Right lobe of liver (tissue), 6 donors: ENCODE results near the gene DUSP14. TPM values are rescaled to one million over a fixed set of nuclear protein-coding genes. Genes with fewer than 3 reads are reported as not detected.
A peak's percentile ranks its signal among the peaks of the same experiment; 100 is the strongest.

ENCODE experiments used
- ATAC-seq, 4 donors: fragments of 200-7000 bp; cut with Tn5 transposase; one replicate each; pipeline ENCODE4 v1.9.1; 2020; ENCODE audit warnings: mild to moderate bottlenecking in 4 of 4, moderate library complexity in 4 of 4
- DNase-seq, 3 donors: peaks; one replicate each; pipeline ENCODE4 v3.0.0-alpha.2; 2020
- H3K27ac ChIP-seq, 3 donors: fragments of 200-600 bp; one replicate each; pipeline ENCODE4 v1.8.0; 2022
- H3K27me3 ChIP-seq, 2 donors: fragments of 200-600 bp; one replicate each; pipeline ENCODE4 v1.8.0; 2022
- H3K36me3 ChIP-seq, 4 donors: fragments of 200-600 bp; sonication (generic) in 1 of 4; one replicate each; pipeline versions ENCODE4 v1.5.1 to v1.8.0; 2017 to 2022; ENCODE audit warnings: control low read depth in 1 of 4
- H3K4me1 ChIP-seq, 4 donors: fragments of 200-600 bp; sonication (generic) in 1 of 4; one replicate each; pipeline versions ENCODE4 v1.5.1 to v1.8.0; 2017 to 2022; ENCODE audit warnings: control low read depth in 1 of 4
- H3K4me3 ChIP-seq, 3 donors: fragments of 200-600 bp; one replicate each; pipeline ENCODE4 v1.8.0; 2022
- H3K9me3 ChIP-seq, 4 donors: fragments of 200-600 bp; sonication (generic) in 1 of 4; one replicate each; pipeline versions ENCODE4 v1.5.1 to v1.8.0; 2017 to 2022; ENCODE audit warnings: control low read depth in 1 of 4
- POLR2A ChIP-seq: fragments of 450-650 bp; IDR thresholded peaks from one replicate; pipeline ENCODE4 v1.6.1; 2017; ENCODE audit warnings: antibody characterized with exemption, mild to moderate bottlenecking
- WGBS: methylation state at CpG from one replicate; pipeline ENCODE4 v1.1.6; 2018; ENCODE audit warnings: low coverage, low lambda C conversion rate; ENCODE audit not compliant: insufficient coverage; ENCODE audit errors: missing lambda C conversion rate; 5-methylcytosine and 5-hydroxymethylcytosine counted together
- intact Hi-C, 2 donors: fragments of 100-400 bp; cut with DNase I; formaldehyde crosslinking; loops; one replicate each; pipeline versions ENCODE4 v1.11.2 to v1.14.1; 2022
- total RNA-seq, 6 experiments: library from RNA; depleted of rRNA in 2 of 6; stranded (reverse); fragments of >200 nt in 2 of 6; fragmentation: NEBNext Ultra II Directional in 3 of 6; extraction: Animal tissue kit (Norgen Biotek cat#: 25700) in 3 of 6; gene quantifications; one replicate each; pipeline versions ENCODE4 v1.1.0 to v1.2.4, GENCODE V29; 2016 to 2023
- TF ChIP-seq, protein P1 (sequence below), 4 donors: fragments of 200-600 bp in 3 of 4; fragments of 450-650 bp in 1 of 4; IDR thresholded peaks; one replicate each; pipeline versions ENCODE4 v1.5.1 to v1.8.0; 2016 to 2022; ENCODE audit warnings: antibody characterized with exemption in 4 of 4, mild to moderate bottlenecking in 2 of 4
- donor health status: DM: no; HTN: yes; CAD: no.
- donor health status: DM: no; HTN: no; CAD: no.
- donor health status: DM: no; HTN: no; CAD: no.
- donor health status: DM: no; HTN: yes; CAD: no.
- donor health status: DM: no; HTN: yes; CAD: no.

DUSP14 gene
- total RNA-seq, 6 experiments from 2014 or later = 10.6 to 21.2 (median 13.2) TPM

DNA sequence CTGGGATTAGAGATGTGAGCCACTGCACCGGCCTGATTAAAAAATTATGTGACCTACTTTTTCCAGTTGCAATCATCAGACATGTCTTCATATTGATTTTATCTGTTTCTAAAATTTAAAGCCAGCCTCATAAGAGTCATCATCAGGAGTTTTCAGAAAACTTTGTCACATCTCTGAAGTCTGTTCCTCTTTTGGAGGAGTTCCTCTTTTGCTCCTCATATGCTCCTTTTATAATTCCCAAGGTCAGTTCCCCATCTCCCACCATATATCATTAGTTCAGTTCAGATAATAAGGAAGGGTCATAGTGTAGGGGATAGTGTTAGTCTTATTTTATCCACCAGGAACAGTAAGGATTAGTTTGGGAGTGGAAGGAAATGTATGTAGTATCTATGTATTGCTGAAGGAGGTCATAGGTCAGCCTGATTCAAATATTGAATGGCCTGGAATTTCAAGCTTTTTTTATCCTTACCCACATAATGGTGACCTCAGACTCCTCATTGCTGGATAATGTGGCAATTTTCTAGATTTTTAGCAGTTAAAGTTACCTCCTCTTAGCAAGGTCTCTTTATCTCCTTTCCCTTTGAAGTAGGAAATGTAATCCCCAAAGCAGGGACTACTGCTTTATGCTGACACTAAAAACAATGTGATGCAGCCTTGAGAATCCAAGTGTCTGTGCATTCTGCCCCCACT, 13.8 kb upstream of the DUSP14 start:
- WGBS = 100% methylated on average over 1 of the region's 1 CpG
- no peak for TF ChIP-seq POLR2A
- TF ChIP-seq, protein P1, sequence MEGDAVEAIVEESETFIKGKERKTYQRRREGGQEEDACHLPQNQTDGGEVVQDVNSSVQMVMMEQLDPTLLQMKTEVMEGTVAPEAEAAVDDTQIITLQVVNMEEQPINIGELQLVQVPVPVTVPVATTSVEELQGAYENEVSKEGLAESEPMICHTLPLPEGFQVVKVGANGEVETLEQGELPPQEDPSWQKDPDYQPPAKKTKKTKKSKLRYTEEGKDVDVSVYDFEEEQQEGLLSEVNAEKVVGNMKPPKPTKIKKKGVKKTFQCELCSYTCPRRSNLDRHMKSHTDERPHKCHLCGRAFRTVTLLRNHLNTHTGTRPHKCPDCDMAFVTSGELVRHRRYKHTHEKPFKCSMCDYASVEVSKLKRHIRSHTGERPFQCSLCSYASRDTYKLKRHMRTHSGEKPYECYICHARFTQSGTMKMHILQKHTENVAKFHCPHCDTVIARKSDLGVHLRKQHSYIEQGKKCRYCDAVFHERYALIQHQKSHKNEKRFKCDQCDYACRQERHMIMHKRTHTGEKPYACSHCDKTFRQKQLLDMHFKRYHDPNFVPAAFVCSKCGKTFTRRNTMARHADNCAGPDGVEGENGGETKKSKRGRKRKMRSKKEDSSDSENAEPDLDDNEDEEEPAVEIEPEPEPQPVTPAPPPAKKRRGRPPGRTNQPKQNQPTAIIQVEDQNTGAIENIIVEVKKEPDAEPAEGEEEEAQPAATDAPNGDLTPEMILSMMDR (IDR thresholded peaks at IDR 0.05) = no peak
- peaks cover 0 to 4% (median 0%) of the 10 kb centered on the region in 4 donors for H3K4me1 ChIP-seq
- no peaks in the 10 kb centered on the region for H3K9me3 ChIP-seq
- H3K27me3 ChIP-seq = no peaks in the 10 kb centered on the region
- H3K27ac ChIP-seq = no peak overlapping the region
- no peak for ATAC-seq
- intact Hi-C loops = no loop called here
- H3K36me3 ChIP-seq = peaks cover 0 to 67% (median 27%) of the 10 kb centered on the region in 4 donors
- no peak overlapping the region for H3K4me3 ChIP-seq
- DNase-seq = no peak

- peaks cover 0 to 62% (median 26%) of the 10 kb centered on the region in 4 donors for H3K36me3 ChIP-seq
- WGBS = 76% methylated on average over 4 of the region's 4 CpGs
- intact Hi-C loops = no loop called here
- H3K27me3 ChIP-seq = no peaks in the 10 kb centered on the region
- no peak overlapping the region for H3K4me3 ChIP-seq
- peaks cover 0 to 11% (median 0%) of the 10 kb centered on the region in 4 donors for H3K4me1 ChIP-seq
- peak; percentile 19 to 72 (median 36) for ATAC-seq
- no peaks in the 10 kb centered on the region for H3K9me3 ChIP-seq
- TF ChIP-seq POLR2A = no peak
- TF ChIP-seq, protein P1 (IDR thresholded peaks at IDR 0.05) = no peak
- DNase-seq = no peak
- no peak overlapping the region for H3K27ac ChIP-seq
These were observed 13.1 kb upstream of the DUSP14 start for GRCh38 chr17:37476431-37477120.

GRCh38 chr17:37478187-37478586, 11.5 kb upstream of the DUSP14 start:
- no peak overlapping the region for H3K27ac ChIP-seq
- 69% methylated on average over 2 of the region's 2 CpGs for WGBS
- TF ChIP-seq, protein P1 (IDR thresholded peaks at IDR 0.05) = no peak
- no peak for TF ChIP-seq POLR2A
- H3K4me3 ChIP-seq = no peak overlapping the region
- H3K4me1 ChIP-seq = peaks cover 0 to 14% (median 0%) of the 10 kb centered on the region in 4 donors
- no peak for ATAC-seq
- peaks cover 0 to 47% (median 25%) of the 10 kb centered on the region in 4 donors for H3K36me3 ChIP-seq
- DNase-seq = no peak
- no peaks in the 10 kb centered on the region for H3K9me3 ChIP-seq
- intact Hi-C loops = no loop called here
- no peaks in the 10 kb centered on the region for H3K27me3 ChIP-seq

DNA sequence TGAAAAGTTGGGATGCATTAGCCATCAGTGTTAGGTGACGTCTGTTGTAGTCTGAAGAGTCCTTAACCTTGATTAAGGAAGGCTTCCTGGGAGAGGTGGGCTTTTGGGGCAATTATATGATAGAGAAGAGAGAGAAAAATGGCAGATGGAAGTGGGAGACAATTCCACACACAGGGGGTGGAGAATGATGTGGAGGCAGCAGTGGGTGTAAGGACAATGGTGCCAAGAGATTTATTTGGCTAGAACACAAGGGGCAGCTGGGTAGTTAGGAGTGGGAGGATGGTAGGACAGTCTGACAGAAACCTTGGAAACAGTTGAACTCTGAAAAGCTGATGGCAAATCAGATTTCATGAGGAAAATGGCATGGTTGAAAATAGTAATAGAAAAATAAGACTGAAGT, 10.7 kb upstream of the DUSP14 start:
- no peak for ATAC-seq
- no peak for TF ChIP-seq POLR2A
- TF ChIP-seq, protein P1 (IDR thresholded peaks at IDR 0.05) = no peak
- Histone ChIP-seq H3K27ac (no peak overlapping the region), H3K4me3 (no peak overlapping the region), H3K36me3 (peaks cover 0 to 40% (median 22%) of the 10 kb centered on the region in 4 donors), H3K4me1 (peaks cover 0 to 14% (median 0%) of the 10 kb centered on the region in 4 donors), H3K27me3 (no peaks in the 10 kb centered on the region), H3K9me3 (no peaks in the 10 kb centered on the region)
- intact Hi-C loops = no loop called here
- 100% methylated on average over 1 of the region's 1 CpG for WGBS
- no peak for DNase-seq
